NCI-H1105 (cell line): ENCODE results near the gene ZNF618.

Experiments
- DNase-seq: peaks from one replicate; lab custom pipeline; 2025; lab: John Stamatoyannopoulos, UW

Gene ZNF618

DNA sequence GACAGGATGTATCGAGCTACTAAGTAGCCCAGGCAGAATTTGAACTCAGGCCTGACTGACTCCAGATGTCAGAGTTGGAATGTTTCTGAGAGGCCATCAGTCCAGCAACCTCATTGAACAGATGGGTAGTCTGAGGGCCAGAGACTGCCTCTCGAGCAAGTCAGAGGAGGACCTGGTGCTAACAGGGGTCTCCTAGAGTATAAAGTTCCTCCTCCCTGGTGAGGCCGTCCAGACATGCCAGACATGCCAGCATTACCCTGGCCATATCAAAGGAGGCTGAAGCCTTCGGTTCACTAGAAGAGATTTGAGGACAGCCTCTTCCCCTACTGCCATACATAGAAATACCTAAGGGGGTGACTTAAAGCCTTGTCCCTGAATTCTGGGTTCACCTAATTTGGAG lies 81.2 kb downstream of the ZNF618 start:
- no peak for DNase-seq

GRCh38 chr9:113957821-113958341 lies 81.8 kb downstream of the ZNF618 start:
- no peak for DNase-seq

GRCh38 chr9:113958556-113958955 lies 82.4 kb downstream of the ZNF618 start:
- no peak for DNase-seq

DNA sequence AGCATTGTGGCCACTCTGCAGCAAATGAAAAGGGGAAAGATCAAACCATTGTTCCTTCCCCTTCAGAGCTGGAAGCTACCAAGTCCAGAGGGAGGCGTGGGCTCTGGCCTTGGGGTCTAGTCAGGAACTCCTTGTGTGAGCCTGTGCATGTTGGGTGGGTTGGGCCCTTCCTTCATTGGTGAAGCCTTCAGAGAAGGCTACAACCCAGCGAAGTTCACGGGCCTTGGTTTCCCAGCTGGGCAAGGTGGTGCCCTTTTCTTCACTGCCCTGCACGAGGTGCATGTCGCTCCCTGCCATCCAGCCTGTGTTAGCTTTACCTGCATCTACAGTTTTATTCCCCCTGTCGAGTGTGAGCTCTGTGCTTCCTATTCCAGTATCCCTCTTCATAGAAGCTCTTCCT lies 84.7 kb downstream of the ZNF618 start:
- no peak for DNase-seq

DNA sequence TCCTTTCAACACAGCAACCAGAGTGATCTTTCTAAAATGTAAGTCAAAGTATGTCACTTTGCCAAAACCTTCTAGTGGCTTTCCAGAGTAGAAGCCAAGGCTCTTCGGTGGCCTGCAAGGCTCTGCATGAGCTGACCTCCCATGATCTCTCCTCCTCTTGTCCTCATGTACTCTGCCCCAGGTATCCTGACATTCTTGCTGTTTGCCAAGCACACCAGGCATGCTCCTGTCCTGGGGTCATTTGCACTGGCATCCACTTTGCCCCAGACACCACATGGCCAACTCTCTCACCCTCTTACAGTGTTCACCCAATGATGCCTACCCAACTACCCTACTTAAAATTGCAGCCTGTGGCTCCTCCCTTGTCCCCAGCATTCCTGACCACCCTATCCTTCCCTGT lies 86.3 kb downstream of the ZNF618 start:
- no peak for DNase-seq

- DNase-seq = peak; percentile 24
These were observed 87.0 kb downstream of the ZNF618 start for GRCh38 chr9:113963017-113963620.

- DNase-seq = no peak
These were observed 87.8 kb downstream of the ZNF618 start for GRCh38 chr9:113963696-113964494.

DNA sequence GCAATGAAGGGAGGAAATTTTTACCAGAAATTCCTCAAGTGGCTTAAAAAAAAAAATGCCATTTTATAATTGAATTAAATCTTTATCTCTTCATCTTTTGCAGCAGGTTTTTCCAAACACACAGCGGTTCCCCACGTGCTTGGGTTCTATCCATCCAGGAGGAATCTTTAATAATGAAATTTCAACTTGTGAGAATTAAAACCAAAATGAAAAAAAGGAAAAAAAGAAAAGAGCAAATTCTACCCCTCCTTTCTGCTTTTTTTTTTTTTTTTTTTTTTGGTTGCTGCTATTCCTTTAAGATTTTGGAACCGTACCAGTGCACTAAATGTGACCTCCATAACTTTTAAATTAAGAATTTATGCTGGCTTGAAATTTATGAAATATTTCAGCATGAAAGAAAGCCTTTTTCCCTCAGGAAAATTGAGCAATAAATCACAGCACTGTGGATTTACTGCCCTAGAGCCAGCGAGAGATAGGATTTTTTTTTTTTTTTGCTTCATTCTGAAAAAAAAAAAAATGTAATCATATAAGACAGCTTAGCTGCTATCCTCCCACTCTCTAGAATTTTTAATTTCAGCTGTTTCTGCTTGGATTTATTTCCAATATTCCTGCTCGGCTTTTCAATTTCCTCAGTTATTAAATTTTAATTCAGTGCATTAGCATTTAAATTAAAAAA lies 88.5 kb downstream of the ZNF618 start:
- DNase-seq = no peak

GRCh38 chr9:113966394-113966793 lies 90.3 kb downstream of the ZNF618 start:
- DNase-seq = no peak

DNA sequence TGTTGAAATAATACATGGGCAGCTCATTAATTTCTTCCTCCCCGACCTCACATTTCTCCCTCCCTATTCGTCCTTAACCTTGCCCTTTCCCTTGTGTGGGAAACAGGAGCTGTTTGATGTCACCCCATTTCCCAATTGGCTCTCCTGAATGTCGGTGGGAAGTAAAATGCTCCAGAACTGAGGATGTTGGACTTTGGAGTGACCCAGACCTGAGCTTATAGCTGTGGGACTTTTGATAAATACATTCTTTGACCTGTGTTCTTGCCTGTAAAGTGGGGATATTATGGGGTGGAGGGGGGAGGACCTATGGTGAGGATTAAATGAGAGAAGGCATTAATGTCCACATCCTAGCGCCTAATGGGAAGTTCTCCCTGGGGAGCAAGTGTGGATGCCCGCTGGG lies 91.3 kb downstream of the ZNF618 start:
- DNase-seq = no peak

GRCh38 chr9:113969343-113969742 lies 93.2 kb downstream of the ZNF618 start:
- no peak for DNase-seq

DNA sequence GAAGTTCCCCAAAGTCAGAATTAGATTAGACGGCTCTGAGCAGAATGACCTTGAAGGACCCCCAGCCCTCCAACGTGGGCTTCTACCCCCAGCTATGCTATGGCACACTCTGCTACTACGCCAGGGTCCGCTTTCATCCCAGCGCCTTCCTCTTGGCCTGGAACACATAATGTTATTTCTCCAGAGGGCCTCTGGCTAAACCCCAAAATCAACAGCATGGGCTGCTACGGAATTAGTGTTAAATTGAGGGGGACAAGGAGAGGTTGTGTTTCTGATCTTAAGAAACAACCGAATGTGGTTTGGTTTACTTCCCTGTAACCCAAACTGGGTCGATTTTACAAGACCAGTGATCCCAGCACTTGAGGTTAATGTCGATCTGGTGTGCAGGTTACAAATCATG lies 97.1 kb downstream of the ZNF618 start:
- no peak for DNase-seq

- no peak for DNase-seq
These were observed 97.9 kb downstream of the ZNF618 start for GRCh38 chr9:113973963-113974413.

GRCh38 chr9:113976915-113977314 lies 100.8 kb downstream of the ZNF618 start:
- no peak for DNase-seq

- no peak for DNase-seq
These were observed 102.7 kb downstream of the ZNF618 start for GRCh38 chr9:113978725-113979342.

GRCh38 chr9:113979343-113980127 lies 103.4 kb downstream of the ZNF618 start:
- DNase-seq = no peak

- no peak for DNase-seq
These were observed 108.7 kb downstream of the ZNF618 start for GRCh38 chr9:113984639-113985380.

DNA sequence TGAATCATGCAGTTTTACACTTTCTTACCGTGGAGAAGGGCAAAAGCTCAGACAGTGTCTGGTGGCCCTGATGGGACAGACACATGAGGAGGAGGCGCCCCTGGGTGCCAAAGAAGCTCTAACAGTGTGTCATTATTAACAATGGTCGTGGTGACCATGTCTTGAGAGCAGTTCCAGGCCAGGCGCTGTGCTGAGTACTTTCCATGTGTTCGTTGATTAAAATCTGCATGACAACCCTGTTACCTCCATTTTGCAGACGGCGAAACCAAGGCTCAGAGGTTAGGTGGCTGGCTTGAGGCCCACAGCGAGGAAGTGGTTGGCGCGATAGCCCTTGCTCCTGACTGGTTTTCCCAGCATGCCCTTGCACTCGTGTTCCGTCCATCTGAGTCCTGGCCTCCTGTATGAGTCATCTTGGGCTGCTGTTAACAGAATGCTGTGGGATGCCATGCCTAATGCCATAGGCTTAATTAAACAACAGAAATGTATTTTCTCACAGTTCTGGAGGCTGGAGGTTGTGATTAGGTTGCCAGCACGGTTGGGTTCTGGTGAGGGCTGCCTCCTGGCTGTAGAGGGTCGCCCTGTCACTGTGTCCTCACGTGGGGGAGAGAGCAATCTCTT lies 110.0 kb downstream of the ZNF618 start:
- DNase-seq = no peak

DNA sequence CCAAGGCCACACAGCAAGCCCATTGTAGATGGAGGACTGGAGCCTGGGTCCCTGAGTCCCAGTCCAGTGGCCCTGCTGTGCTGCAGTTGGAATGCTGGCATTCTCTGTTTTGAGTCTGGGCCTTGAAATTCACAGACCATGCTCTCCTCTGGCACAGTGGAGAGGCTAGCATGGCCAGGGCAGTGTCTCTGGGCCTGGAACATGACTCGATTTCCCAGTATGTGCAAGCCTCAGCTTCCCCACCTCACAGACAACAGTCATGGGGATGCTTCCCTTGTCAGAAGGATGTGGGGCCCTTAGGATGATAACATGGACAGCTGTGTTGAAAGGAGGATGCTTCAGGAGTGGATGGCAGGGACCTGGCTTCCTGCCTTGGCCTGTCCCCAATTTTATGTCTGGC lies 110.8 kb downstream of the ZNF618 start:
- no peak for DNase-seq

- DNase-seq = no peak
These were observed 111.4 kb downstream of the ZNF618 start for GRCh38 chr9:113987526-113987925.
